ENCODE data around the gene AGK.

GRCh38 chr7:141527076-141527475 lies 24.1 kb upstream of the AGK start:
- TF ChIP-seq CTCF (conservative IDR thresholded peaks at IDR 0.05) (no peak), EZH2 (IDR thresholded peaks at IDR 0.05; ENCODE audit: low read depth) (no peak)

Data from PC-9 (cell line).